Measurements from ENCODE around the gene HEY2.
"Not testable (repeated sequence)": the region's sequence is repeated elsewhere in the genome, so short reads cannot be mapped to it uniquely, and the experiment has no call there.

Gene HEY2

GRCh38 chr6:125773387-125774341 is 24.2 kb downstream of the HEY2 start:
- no peak for DNase-seq

- DNase-seq = not testable (repeated sequence)
These were observed 26.8 kb downstream of the HEY2 start for GRCh38 chr6:125776107-125776826.

DNA sequence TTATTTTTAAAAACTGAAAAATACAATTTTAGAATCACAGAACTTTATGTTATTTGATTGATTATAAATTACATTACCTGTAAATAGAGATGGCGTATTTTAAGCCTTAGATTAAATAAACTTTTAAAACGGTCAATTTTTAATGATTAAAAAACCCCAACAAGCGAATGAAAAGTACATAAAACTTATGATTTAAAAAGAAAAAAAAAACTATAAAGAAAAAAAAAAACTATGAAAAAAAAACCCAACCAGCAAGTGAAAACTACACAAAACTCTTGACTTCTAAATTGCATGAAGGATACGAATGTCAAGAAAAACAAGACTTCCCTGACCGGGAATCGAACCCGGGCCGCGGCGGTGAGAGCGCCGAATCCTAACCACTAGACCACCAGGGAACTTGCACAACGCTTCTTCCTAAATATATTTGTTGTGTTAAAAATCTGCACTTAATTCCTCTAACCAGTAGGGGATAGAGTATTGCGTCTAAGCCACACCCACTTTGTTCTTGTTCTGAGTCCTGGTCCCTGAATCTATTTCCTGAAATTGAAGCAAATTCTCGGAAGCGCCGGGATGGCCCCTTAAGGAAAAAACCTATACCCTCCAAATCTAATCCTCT is 30.6 kb downstream of the HEY2 start:
- peak; percentile 79 to 82 for DNase-seq

DNA sequence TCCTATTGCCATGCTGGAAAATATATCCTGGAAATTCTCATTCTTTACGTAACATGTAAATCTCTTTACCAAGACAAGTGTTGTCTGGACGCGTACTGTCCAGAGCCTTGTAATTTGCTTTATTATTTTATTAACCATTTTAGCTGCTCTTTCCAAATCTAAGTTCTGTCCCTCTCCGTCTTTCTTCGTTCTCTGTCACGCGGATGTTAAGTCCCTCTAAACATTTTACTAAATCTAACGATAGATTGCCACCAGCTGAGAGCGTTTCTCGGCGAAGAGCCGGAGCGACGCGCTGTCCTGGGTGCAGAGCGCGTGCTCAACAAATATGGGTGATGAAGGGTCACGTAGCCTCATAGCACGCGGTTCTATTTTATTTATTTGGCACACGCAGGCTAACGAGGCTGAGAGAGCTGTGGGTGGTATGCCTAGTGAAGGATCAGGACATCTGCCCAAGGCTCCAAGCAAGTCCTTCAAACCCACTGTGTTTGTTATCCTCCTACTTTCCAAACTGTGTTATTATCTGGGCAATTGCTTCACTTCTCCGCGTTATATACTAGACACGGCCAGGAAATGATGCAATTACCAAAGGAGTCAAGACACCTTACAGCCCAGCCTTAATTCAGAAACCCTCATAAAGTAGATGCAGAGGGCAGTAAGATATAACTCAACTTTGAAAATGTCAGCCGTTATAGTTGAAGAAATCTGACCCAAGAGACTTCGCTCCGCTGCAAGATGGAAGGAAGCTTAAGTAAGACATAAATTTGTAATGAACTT is 31.3 kb downstream of the HEY2 start:
- DNase-seq = peak; percentile 47 to 50

GRCh38 chr6:125781314-125781868 is 32.0 kb downstream of the HEY2 start:
- peak in 1 of 2 experiments; percentile 44 for DNase-seq

- DNase-seq = no peak
These were observed 34.9 kb downstream of the HEY2 start for GRCh38 chr6:125784365-125784764.

DNA sequence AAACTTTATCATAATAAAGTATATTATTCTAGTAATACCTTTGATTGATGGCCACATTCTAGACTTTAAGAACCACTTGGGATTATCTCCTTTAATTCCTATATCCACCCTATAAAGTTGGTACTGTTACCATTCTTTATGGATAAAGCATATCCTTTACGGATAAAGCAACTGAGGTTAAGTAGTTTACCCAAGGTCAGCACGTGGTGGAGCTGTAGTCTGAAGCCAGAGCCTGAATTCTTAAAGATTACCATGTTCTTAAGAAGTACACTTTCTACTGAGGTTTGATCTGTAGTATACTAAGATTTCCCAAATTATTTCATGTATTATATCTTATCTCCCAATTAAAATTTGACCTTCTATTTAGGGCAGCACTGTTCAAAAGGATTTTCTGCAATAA is 38.4 kb downstream of the HEY2 start:
- no peak for DNase-seq

GRCh38 chr6:125789167-125789566 is 39.7 kb downstream of the HEY2 start:
- DNase-seq = no peak

DNA sequence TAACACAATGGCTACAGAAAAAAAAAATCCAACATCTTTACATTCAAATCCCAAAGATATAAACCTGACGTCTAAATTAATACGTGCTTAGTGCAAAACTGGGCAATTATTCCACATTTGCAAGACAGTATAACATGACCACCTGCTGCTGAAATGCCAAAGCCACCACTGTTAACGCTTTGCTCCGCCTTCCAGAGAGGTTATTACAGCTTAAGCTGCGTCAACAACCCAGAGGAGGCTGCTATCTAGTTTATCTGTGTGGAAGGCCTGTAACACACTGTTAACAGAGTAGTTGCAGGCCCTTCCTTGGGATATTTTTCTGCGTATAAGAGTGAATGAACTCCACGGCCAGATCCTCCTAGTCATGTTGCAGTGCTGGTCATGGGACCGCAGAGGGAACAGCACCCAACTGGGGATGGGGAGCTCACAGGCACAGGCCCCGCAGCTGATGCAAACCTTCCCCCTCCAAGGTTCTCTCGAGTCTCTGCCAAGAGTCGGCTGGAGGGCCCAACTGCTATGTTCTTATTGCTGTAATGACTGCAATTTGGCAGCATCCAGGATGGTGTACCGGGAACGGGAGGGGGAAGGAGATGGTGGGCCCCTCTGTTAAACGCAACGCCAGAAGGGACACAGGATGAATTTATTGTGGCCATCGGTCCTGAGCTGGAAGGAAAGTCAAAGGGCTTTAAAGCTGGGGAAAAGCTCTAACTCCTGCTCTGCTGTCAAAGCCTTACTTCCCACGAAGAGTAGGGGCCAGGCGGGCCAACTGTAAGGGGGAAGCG is 40.3 kb downstream of the HEY2 start:
- peak; percentile 6 to 17 for DNase-seq

DNA sequence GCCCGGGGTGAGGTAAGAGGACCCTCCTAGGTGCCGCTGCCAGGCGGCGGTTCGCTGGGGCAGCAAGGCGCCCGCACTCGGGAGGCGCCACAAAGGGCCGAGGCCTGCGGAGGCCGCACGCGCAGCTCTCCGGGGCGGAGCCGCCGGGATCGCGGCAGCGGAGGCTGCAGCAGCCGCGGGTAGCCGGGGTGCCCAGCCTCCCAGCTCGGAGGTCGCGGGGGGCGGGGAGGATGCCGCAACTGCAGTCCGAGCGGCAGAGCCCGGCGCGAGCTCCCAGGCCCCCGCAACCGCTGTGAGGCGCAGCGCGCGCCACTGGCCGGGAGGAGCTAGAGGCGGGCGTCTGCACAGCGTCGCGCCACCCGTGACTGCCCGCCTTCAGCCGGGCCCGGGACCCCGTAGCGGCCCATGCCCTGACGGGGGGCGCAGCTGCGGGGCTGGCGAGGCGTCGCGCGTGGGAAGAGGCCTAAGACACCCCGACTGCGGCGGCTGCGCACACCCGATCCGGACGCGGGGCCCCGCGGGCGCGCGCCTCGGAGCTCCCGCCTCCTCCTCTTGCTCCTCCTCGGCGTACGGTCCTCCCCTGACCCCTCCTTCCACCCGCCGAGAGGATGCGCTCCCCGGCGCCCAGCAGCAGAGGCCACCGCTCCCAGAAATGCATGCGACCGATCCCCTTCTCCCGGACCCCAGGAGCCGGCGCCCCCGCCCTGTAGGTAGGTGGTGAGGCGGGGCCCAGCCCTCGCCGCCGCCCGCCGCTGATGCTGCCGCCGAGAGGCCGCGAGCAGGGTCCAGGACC is 41.1 kb downstream of the HEY2 start, which contains the start of gene NCOA7:
NCOA7 (plus strand) TSS at position 603 of the 793 bp plus-strand sequence. CDS start 24,395 bp downstream, outside the sequence.
- DNase-seq = peak; percentile 62 to 67

- DNase-seq = peak; percentile 40 to 46
These were observed 41.9 kb downstream of the HEY2 start for GRCh38 chr6:125791151-125791819.

GRCh38 chr6:125791820-125792165 is 42.4 kb downstream of the HEY2 start:
- no peak for DNase-seq

DNA sequence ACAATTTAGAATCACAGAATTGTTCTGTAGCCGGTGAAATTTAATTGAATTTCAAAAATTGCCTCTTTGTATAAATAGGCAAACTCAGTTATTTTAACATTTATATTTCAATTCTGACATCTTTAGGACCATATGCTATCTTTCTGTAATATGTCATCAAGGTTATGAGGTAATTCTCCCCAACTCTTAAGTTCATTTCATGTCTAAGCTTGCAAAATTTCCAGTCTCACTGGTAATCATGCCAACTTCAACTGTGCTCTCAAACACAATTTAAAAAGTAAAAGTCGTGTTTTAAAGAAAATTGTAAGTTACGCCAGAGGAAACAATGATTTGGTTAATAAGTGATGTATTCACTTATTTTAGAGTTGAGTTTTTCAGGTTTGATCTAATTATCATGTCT is 42.7 kb downstream of the HEY2 start:
- no peak for DNase-seq

DNA sequence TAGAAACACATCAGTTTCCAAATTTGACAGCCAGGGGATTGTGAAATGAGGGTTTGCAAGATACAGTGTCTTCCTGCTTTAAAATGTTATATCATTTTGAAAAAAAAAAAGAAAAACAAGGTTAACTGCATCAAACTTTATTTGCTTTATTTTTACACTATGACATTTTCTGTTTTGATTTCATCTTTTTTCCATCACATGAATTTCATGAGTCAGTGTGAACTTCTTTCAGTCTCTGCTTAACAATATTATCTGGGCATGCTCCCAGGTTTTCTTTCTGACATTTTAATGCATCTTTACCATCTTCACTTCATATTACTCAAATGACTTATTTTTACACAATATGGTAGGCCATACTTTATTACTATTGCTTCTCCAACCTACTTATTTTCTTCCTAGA is 43.2 kb downstream of the HEY2 start:
- DNase-seq = no peak

DNA sequence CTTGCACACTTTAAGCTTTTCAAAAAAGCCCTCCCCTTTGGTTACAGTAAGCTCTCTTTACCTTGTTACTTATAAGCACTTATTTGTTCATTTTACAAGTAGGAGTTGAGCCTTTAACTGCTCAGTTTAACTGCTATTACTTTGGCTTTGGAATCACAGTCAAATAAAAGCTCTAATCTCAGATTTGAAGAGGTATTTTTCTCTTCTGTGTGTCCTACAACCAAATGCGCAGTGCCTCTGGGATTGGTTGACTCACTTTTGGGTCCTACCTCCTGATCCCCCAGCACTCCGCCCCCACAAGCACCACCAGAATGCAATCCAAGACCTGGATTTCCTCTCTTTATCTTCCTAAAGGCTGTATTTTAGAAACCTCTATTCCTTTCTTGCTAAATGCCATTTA is 43.8 kb downstream of the HEY2 start:
- DNase-seq = no peak

DNA sequence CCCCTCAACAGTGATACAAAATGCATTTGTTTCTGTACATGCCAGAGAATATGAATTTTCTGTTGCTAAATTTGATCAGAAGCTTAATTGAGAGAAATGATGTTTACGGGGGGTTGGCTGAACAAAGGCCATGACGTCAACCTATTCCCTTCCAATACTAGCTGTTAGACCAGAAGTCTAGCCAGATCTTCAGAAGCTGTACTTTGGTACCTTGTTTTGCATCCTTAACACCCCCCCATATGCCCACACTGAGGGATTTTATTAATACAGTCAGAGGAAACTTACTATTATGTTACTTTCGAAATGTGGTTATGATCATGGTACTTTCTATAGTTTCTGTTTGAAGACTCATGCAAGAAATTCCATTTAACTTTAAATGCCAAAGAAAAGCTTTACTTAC is 44.4 kb downstream of the HEY2 start:
- DNase-seq = no peak

GRCh38 chr6:125794342-125795137 is 45.1 kb downstream of the HEY2 start:
- no peak for DNase-seq

- no peak for DNase-seq
These were observed 45.9 kb downstream of the HEY2 start for GRCh38 chr6:125795301-125795700.

Data from activated CD4-positive, alpha-beta T cell treated with anti-CD3 and anti-CD28 coated beads, Interleukin-2, amount 50 U/mL, for 4 hours (primary cell).